HG03135 (cell line): ENCODE data around the gene KMT5B.

Source experiments
- ATAC-seq: cut with Tn5 transposase; IDR thresholded peaks from one replicate; pipeline ENCODE4 v1.9.1; 2021; ENCODE audit warnings: mild to moderate bottlenecking, moderate library complexity; ENCODE audit not compliant: unreplicated experiment

KMT5B gene

DNA sequence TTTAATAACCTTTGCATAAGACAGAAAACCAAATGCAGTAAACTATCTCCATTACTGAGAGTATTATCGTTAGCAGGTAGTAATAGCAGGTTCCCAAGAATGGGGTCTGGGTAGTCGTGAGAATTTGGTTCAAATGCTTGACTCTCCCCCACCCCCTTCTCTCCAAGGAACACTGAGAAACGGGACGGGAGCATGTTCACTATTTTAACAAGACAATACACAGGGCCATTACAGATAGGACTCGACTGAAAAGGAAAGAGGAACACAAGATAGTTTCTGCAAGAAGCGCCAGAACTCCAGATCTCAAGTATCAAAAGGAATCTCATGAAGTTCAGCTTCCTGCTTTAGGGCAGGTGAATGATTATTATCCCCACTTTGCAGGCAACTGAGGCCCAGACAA, 27.0 kb downstream of the KMT5B start:
- ATAC-seq, result no peak

DNA sequence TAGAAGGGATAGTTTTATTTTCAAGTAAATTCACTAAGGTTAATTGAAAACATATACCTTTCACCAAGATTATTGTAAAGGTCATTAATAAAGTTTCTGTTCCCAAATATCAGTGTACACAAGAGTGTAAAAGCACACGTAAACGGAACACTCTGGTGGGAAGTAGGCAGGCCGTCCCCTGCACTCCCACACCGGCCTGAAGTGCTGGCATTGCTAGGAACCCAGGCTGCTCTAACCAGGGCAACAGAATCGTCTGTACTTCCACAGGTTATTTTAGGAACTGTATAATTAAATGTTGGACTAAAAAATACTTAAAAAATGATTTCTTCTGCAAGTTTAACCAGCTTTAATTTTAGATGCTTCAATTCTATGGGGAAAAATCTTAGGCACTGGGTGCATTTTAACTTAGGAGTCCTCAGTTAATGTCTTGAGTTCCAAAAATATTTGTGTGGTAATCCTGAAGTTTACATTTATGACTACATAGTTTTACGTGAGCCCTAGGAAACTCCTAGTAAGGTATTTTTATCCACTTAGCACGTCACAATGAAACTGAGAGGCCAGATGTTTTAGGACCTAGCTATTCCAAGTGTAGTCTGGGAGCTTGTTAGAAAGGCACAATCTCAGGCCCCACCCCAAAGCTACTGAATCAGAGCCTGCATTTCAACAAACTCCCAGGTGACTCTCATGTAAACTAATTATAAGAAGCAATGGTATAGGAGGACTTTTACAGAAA, 31.2 kb downstream of the KMT5B start:
- ATAC-seq, result no peak

DNA sequence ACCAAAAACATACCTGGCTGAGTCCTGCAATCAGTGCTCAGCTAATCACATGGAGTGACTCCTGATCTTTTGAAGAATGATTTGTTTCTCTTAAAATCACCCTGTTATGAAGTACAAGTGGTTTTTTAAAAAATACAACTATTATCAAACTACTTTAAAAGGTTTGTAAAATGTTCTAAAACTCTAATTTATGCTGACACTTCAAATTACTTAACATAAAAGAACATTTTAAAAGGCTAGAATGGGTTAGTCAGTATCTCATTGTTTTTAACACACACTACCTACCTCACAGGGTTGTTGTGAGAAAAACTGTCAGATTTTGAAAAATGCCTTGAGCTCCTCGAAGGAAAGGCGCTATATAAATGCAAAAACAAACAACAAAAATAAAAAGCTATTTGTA, 33.2 kb downstream of the KMT5B start:
- ATAC-seq, result no peak

DNA sequence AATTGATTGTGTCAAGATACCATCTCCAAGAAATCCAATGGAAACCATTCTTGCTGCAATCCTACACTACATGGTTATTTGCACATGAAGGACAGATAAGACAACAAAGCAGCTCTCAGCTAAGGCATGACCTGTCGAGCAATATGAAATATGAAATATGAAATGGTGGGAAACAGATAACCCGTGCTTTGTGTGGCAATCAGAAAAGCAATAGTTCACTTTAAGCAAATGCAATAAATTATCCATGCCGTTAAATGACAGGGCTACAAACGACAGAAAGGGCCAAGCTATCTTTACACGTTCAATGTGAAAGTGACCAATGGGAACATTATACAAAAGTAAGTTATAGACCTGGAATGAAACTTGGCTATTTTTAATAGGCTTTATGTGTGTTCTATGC, 35.2 kb downstream of the KMT5B start:
- ATAC-seq, result no peak

DNA sequence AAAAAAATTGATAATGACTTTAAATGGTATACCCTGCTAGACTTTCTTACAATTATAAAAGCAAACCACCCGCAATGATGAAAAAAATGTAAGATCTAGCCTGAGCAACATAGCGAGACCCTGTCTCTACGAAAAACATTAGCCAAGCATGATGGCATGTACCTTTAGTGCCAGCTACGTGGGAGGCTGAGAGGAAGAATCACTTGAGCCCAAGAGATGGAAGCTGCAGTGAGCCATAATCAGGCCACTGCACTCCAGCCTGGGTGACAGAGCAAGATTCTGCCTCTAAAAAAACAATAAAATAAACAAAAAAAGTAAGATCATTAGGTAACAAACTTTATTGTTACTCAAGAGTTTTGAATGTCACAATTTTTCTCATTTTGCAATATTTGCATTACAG, 39.2 kb downstream of the KMT5B start:
- no peak for ATAC-seq

DNA sequence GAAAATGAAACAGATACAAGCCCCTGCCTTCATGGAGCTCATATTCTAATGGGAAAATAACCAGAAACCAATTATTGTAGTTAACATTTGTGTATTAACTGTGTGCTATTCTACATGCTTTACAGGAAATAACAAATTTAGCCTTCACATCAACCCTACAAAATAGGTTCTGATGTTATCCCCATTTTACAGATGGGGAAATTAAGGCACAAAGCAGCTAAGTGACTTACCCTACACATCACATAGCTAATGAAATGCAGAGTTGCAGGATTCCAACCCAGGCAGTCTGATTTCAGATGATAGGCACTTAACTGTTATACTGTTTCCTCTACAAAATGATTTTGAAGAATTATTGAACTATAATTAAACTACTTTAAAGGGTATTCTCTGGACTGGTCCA, 43.7 kb downstream of the KMT5B start:
- ATAC-seq, result no peak

DNA sequence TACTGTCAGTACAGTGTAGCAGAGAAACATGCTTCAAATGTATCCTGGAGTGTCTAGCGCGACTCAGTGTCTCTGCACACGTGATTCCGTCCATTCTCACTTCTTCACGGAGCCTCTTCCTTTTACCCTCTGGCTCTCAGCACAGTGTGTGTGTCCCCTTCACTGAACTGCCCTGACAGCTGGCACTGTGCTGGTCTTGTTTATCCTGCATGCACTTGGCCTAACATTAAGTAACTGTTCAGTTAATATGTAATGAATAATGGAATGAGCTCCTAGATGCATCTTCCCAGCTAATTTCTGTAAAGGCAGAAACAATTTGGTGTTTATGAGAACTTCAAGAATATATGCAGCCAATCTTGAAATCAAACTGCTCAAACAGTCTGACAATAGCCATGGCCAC, 44.4 kb downstream of the KMT5B start:
- ATAC-seq, result no peak

DNA sequence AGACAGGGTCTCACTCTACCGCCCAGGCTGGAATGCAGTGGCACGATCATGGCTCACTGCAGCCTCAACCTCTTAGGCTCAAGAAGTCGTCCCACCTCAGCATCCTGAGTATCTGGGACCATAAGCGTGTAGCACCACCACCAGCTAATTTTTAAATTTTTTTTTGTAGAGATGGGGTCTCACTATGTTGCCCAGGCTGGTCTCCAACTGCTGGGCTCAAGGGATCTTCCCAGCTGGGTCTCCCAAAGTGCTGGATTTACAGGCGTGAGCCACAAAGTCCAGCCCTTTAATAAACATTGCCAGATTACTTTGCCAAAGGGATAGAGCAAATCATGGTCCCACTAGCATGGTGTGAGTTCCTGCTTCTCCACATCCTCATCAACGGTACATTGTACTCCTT, 45.6 kb downstream of the KMT5B start:
- no peak for ATAC-seq

DNA sequence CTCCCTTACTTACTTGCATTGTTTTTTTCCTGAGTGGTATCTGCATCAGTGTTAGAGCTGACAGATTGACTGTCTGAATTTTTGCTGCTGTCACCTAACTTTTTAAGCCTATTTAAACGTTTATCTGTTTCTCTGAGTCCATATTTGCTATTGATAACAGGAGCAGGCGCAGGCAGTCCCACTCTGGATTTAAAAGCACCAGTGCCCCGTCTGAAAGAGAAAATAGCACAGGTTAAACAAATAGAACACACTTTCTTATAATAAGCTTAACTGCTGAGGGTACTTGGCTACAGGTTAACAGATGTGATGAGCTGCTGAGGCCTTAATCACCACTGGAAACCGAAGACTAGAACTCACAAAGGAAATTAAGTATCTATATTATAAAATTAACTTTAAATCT, 46.1 kb downstream of the KMT5B start:
- ATAC-seq, result no peak

DNA sequence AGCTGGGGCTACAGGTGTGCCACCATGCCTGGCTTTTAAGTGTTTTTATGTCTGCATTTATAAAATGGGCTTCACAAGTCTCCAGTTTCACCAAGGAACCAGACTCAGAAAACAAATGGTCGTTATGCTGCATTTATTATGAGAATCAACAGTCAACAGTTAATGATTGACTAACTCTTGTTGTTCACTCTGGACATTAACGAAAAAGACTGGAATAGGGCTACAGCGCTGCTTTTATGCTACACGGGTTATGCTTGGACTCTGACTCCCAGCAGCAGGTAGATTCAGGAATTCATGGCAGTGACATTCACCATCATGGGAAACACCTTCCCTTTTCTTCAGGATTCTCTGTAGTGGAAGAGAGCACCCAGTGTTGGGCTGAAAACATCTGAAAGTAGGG, 47.5 kb downstream of the KMT5B start:
- ATAC-seq, result no peak

DNA sequence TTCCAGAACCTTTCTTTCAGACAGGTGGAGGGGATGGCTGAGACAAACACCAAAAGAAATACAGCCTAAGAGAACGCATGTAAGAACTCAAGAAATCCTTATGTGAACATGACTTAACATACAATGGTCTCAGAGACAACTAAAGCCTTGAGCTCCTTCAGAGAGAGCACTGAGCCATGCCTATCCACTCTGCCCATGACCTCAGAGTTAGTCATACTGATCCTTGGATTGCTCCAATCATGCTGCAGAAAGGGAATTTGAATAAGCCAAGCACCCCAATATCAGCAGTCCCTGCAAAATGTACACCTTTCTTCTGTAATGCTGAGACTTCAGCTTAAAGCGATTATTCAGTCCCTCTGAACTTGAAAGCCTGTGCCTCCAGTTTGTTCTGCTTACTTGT, 48.7 kb downstream of the KMT5B start:
- ATAC-seq, result no peak

DNA sequence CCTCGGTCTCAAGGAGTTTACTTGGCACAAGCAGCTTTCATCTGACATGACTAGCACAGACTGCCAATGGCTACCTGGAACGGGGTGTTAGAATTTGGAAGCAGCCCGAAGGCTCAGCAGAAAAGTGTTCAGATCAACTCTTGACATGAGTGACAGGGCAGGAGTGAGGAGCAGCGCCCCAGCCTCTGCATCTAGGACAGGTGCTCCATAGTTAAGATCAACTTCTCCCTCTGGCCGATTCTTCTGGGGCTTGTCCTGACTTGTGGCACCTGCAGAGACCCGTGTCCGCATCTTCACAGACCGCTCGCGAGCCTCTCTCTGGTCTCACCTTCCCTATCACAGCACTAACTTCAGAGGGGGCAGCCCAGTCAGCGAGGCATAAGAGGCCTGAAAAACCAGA, 49.4 kb downstream of the KMT5B start:
- ATAC-seq, result no peak

DNA sequence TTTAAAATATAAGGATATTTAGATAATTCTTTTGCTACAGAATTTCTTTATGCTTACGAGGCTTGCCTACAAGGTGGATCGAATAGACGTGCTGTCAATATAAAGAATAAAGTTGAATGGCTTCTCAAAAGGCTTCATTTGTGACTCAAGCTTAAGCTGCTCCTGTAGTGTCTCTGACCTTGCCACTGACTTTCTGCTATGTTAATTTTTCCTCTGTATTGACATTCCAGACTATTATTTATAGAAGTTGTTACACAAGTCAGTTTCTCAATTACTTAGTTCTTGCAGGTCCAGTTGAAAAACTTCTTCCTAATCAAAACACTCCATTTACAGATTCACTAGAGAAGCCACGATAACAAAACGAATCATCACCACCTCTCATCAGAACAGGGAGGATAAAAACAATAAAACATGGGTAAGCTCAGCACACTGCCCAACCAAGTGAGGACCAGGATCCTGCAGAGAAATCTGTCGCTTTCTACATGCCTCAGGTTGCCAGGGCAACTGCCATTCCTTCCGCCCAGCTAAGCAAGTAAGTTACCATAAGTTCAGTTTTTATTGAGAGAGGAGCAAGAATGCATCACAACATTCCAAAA, 52.9 kb downstream of the KMT5B start:
- no peak for ATAC-seq

DNA sequence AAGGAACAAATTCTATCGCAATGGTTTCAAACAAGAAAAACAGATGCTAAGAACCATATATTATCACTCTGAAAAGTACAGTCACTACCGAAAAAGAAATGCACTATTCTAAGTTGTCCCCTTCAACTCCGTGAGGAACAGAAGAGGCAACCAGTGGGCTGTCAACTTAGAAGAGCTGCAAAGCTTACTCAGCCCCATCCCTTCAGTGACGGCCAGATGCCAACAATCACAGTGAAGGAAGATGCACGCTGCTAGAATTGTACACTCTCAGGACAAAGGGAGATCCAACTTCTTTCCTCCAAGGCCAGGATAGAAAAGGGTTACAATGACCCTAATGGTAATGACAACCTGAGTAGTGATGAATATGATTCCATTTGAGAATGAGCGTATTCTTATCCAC, 53.4 kb downstream of the KMT5B start:
- no peak for ATAC-seq

DNA sequence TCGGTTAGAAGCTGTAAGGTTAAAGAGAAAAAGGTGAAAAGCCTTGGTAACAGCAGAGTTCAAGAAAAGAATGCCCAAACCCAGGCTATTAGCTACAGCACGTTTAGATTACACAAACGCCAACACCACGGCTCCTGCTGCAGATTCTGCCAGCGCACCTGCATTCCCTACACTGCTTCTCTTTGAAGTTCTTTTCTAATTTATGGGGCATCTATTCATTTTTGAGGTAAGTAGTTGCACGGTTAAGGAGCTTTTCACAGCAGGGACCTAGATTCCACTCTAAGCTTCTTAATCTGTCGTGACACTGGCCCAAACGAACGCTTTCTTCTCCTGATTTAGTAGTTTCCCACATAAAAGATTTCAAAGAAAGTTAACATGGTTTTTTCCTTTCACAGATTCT, 53.9 kb downstream of the KMT5B start:
- ATAC-seq, result no peak

DNA sequence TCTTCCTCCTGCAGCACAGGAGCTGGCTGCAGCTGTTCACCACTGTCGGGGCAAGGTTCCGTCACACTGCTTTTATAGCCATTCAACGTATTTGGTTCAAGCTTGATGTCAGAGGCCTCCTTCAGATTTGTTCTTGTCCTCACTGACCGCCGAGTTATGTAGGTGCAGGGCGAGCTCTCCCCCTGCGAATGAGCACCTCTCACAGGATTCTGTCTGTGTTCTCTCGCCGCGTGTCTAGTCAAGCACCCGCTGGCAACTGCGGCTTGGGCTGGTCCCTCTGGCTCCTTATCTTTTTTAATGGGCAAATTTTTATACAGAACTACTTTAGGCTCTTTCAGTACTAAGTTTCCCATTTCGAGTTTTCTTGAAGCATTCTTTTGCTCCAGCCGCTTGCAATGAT, 54.5 kb downstream of the KMT5B start:
- ATAC-seq, result no peak

DNA sequence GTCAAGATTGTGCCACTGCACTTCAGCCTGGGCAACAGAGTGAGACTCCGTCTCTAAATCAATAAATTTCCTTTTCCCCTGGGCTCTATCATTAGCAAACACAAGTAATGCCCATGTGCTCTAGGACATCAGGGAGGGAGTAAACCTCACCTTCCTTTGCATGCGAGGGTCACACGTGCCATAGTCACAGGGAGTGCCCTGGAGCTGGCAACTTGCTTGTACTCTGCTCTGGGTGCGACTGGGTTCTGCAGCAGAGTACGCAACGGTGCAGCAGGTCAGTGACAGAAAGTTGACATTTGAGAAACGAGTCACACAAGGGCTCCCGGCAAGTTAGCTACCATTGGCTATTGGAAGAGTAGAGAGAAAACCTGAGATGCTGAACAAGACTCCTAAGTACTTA, 59.4 kb downstream of the KMT5B start:
- no peak for ATAC-seq

DNA sequence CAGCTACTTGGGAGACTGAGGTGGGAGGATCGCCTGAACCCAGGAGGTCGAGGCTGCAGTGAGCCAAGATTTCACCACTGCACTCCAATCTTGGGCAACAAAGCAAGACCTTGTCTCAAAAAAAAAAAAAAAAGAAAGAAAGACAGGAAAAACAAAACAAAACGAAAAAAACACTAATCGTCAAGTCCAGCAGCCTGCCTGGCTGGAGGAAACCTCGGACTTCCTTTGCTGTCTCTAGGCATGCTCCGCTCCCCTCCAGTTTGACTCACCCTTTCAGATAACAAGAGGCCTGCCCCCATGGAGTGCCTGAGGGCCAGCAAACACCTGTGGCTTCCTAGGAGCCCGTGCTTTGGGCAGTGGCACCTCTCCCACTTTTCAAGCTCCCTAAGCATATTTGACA, 63.1 kb downstream of the KMT5B start:
- no peak for ATAC-seq

DNA sequence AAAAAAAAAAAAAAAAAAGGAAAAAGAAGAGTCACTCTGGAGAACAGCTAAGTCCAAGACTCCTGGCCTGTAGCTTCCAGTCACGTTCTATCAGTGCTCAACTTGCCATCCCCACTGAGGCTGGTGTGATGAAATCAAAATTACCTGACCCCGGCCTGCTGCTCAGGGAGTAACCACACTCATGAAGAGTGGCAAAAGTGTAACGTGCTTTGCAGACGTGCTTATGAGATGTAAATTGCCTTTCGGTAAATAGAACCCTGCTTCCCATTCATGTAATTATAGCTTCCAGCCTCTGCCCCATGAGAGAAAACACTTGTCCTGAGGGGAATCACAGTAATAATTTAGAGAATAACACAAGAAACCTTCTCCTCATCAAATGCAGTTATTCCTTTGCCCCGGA, 63.7 kb downstream of the KMT5B start:
- ATAC-seq, result no peak

DNA sequence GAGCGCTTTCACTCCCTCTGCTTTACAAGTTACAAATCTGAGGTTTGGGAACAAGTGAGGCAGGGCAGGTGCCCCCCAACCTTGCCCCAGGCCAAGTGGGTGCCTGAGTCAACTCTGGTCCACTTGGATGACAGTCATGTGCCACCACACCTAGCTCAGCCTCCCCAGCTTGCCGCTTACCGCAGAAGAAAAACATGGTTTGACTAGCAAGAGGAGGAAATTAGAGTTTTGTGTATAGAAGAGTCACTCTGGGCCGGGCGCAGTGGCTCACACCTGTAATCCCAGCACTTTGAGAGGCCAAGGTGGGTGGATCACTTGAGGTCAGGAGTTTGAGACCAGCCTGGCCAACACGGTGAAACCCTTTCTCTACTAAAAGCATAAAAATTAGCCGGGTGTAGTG, 64.2 kb downstream of the KMT5B start:
- no peak for ATAC-seq

DNA sequence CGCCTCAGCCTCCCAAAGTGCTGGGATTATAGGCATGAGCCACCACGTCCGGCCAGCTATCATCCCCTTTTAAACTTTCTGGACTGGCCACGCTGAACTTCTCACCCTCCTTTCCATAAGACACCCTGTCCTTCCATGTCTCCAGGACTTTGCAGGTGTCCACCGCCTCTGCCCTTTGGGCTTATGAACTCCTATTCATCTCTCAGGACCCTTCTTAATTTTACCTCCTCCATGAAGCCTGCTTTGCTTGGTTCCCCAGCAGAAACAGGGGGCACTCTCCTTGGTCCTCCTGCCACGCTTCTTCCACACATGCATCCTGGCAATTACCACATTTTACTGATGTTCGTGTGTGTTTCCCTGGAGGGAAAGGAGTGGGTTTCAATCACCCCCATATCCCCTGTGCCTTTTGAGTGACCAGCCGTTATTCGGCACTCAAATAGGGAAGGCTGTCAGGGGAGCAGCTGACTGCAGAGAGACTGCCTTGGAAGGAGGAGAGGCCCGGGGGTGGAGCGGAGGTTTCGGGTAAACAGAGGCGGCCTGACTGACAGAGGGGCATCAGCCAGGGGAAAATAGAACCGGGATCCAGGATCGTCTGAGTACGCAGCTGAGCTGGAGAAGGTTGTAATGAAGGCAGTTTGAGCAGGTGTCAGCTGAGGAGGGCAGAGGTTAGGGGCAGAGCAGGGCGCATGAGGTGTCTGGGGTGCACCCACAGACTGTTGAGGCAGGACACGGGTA, 64.9 kb downstream of the KMT5B start:
- no peak for ATAC-seq

DNA sequence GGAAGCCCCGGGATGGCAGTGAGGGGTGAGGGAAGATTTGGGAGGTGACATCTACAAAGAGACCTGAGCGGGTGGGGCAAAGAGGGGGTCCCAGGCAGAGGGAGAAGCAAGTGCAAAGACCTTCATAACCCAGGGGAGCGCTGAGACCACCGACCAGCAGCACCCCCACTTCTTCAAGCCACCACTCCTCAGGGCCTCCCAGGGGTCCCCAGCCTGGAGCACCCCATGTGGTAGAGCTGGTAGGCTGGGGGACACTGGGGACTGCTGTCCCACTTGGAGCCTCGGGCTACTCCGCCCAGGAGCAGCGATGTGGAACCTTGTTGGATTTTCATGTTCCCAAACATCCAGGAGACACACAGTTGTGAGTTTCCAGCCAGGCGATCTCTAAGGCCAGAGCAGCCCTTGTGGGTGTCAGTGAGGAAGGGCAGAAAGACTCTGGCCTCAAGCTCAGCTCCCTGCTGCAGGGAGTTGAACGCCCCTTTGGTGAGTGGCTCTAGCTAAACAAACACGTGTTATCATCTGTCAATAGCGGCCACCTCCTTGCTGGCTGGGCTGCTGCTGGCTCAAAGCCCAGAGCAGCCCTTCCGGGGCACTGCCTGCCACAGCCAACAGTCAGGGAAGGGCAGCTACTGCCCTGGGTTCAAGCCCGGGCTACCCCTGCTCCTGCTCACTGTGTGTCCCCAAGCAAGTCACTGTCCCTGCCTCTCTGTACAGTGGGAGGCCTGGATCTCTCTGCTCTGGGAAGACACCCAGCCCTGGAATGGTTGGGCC, 66.2 kb downstream of the KMT5B start:
- ATAC-seq, result no peak
